A549 (cell line): ENCODE measurements around the gene RAE1. TPM values are rescaled to one million over a fixed set of nuclear protein-coding genes. Genes with fewer than 3 reads are reported as not detected.
A peak's percentile ranks its signal among the peaks of the same experiment; 100 is the strongest.

ENCODE experiments used
- ATAC-seq, 2 experiments: fragments of 200-7000 bp in 1 of 2; fragments of >200 bp in 1 of 2; cut with Nextera tagmentation in 1 of 2; cut with Tn5 transposase in 1 of 2; 3 replicates each; pipeline versions ENCODE4 v1.8.0 to v1.9.1; 2018 to 2020; ENCODE audit warnings: mild to moderate bottlenecking in 1 of 2, moderate library complexity in 1 of 2
- CTCF ChIA-PET: fragments of 300-600 bp; sonication (Branson Sonifier 250); formaldehyde crosslinking; extraction: SDS; loops from one replicate; lab custom pipeline; 2021; ENCODE audit warnings: antibody characterized with exemption, inconsistent platforms; lab: Yijun Ruan, JAX
- POLR2A ChIA-PET: fragments of 350-600 bp; formaldehyde crosslinking; extraction: SDS; loops from one replicate; lab custom pipeline; 2021; ENCODE audit warnings: antibody characterized with exemption, inconsistent platforms; lab: Yijun Ruan, JAX
- DNase-seq, 2 experiments: peaks; one replicate each; pipeline versions ENCODE4 v3.0.0 to v3.0.0-alpha.2; 2011 to 2016; ENCODE audit warnings: low read depth in 1 of 2, low spot score in 1 of 2
- FAIRE-seq: peaks from 2 replicates; lab custom pipeline; 2011; peaks lifted over from hg19 to GRCh38; lab: Jason Lieb, UNC
- H3K27ac ChIP-seq, 2 experiments: fragments of >200 bp; sonication (Bioruptor Twin); formaldehyde crosslinking; 3 replicates each; pipeline ENCODE4 v1.5.1; 2016 to 2017
- H3K4me1 ChIP-seq: fragments of >200 bp; sonication (Bioruptor Twin); formaldehyde crosslinking; 3 replicates; pipeline ENCODE4 v1.6.1; 2016
- H3K4me2 ChIP-seq: fragments of >200 bp; sonication (Bioruptor Twin); formaldehyde crosslinking; 3 replicates; pipeline ENCODE4 v1.6.1; 2016
- H3K4me3 ChIP-seq: fragments of >200 bp; sonication (Bioruptor Twin); formaldehyde crosslinking; 3 replicates; pipeline ENCODE4 v1.5.1; 2016
- H3K9me3 ChIP-seq: fragments of >200 bp; sonication (Bioruptor Twin); formaldehyde crosslinking; 3 replicates; pipeline ENCODE4 v1.6.1; 2016
- BCL3 ChIP-seq: fragments of >200 bp; sonication (Bioruptor Twin); formaldehyde crosslinking; IDR thresholded peaks from 3 replicates; pipeline ENCODE4 v1.6.1; 2016
- KDM1A ChIP-seq: fragments of 200-600 bp; sonication (generic); IDR thresholded peaks from 2 replicates; pipeline ENCODE4 v1.6.1; 2016; ENCODE audit warnings: low read depth, mild to moderate bottlenecking
- MAFK ChIP-seq: fragments of 450-650 bp; IDR thresholded peaks from 2 replicates; pipeline ENCODE4 v1.6.1; 2014; ENCODE audit not compliant: partially characterized antibody
- MAZ ChIP-seq: fragments of 150-350 bp; IDR thresholded peaks from 2 replicates; pipeline ENCODE4 v1.6.1; 2014; ENCODE audit warnings: antibody characterized with exemption, low read depth, low read length, borderline replicate concordance
- RAD21 ChIP-seq, 2 experiments: fragments of >200 bp in 1 of 2; sonication (Bioruptor Twin) in 1 of 2; formaldehyde crosslinking in 1 of 2; IDR thresholded peaks in 1 of 2; conservative IDR thresholded peaks in 1 of 2; 2 replicates in 1 of 2; 3 replicates in 1 of 2; pipeline ENCODE4 v1.6.1; 2012 to 2018; ENCODE audit warnings: inconsistent platforms in 1 of 2
- REST ChIP-seq: fragments of 200-600 bp; sonication (generic); IDR thresholded peaks from 2 replicates; pipeline ENCODE4 v1.6.1; 2016; ENCODE audit warnings: antibody characterized with exemption, mild to moderate bottlenecking, moderate library complexity
- SMC3 ChIP-seq: fragments of >200 bp; sonication (Bioruptor Twin); formaldehyde crosslinking; IDR thresholded peaks from 3 replicates; pipeline ENCODE4 v1.6.1; 2018; ENCODE audit warnings: inconsistent platforms
- ZNF302 ChIP-seq: fragments of 250-450 bp; sonication (Bioruptor Pico); IDR thresholded peaks from 2 replicates; pipeline ENCODE4 v1.9.0; 2021; ENCODE audit warnings: inconsistent platforms, mild to moderate bottlenecking, moderate library complexity
- ZSCAN20 ChIP-seq: fragments of 250-450 bp; sonication (Bioruptor Pico); IDR thresholded peaks from 2 replicates; pipeline ENCODE4 v1.8.0; 2022; ENCODE audit warnings: mild to moderate bottlenecking, moderate library complexity
- WGBS: methylation state at CpG from one replicate; pipeline ENCODE4 v1.1.6; 2017; ENCODE audit errors: missing lambda C conversion rate; 5-methylcytosine and 5-hydroxymethylcytosine counted together
- polyA plus RNA-seq, 4 experiments: library from polyadenylated mRNA; depleted of rRNA in 3 of 4; stranded (reverse); fragments of >200 nt; fragmentation: RNase III in 1 of 4; extraction: RNeasy Plus Mini Kit Qiagen cat#74134 plus additional on column Dnase treatment in 1 of 4; gene quantifications; 2 replicates in 3 of 4; 3 replicates in 1 of 4; pipeline ENCODE4 v1.2.3, GENCODE V29; 2011 to 2017
- TF ChIP-seq, protein P1 (sequence below): IDR thresholded peaks from 2 replicates; pipeline ENCODE4 v1.6.1; 2012
- TF ChIP-seq, protein P2 (sequence below): fragments of >200 bp; sonication (Bioruptor Twin); formaldehyde crosslinking; IDR thresholded peaks from 3 replicates; pipeline ENCODE4 v1.5.1; 2016

RAE1 gene
- polyA plus RNA-seq, 2 of the 4 experiments (the other 2 are of a cell fraction) = 54.7 to 69.6 TPM

DNA sequence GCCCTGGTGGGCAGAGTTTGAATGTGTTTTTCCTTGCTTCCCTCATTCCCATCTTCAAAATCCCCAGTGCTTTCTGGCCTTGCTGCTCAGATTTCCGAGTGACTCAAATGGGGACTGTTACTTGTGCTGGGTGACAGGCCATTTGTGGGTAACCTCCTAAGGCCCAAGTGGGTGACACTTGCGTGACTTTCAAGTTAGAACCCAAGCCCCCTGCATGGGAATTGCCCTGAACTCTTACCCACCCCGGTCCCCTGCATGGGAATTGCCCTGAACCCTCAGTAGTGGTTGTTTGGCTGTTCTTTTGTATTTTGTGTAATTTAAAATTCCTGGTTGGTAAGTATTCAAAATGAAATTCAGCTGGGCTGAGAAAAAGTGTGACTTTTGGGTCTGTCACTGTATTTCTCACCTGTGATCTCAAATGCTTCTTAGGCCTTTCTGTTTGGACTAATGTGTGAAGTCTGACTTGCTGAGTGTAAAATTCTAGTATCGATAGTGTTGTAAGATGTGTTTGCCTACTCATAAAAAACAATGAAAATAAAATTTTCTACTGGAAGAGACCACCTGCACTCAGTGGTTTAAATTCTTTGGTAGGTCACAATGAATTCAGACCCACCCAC, 27.7 kb downstream of the RAE1 start:
- H3K4me1 ChIP-seq = no peaks in the 10 kb centered on the region
- no peak overlapping the region for H3K4me3 ChIP-seq
- ATAC-seq = no peak
- no peaks in the 10 kb centered on the region for H3K9me3 ChIP-seq
- WGBS = 86% methylated on average over 4 of the region's 4 CpGs
- H3K4me2 ChIP-seq = no peak overlapping the region
- no peak for DNase-seq
- H3K27ac ChIP-seq = no peak overlapping the region
- ChIA-PET CTCF (interaction anchor here (1.3 to 7.6 kb wide), 6 partner anchors 11 to 124 kb away, joined by 3 to 97 read pairs (median 6); partner anchors contain the start of gene RBM38), POLR2A (no interaction called here)
- no peak for TF ChIP-seq RAD21 (conservative IDR thresholded peaks at IDR 0.05 in 1 of 2, IDR thresholded peaks at IDR 0.05 in 1 of 2)
- FAIRE-seq = no peak

DNA sequence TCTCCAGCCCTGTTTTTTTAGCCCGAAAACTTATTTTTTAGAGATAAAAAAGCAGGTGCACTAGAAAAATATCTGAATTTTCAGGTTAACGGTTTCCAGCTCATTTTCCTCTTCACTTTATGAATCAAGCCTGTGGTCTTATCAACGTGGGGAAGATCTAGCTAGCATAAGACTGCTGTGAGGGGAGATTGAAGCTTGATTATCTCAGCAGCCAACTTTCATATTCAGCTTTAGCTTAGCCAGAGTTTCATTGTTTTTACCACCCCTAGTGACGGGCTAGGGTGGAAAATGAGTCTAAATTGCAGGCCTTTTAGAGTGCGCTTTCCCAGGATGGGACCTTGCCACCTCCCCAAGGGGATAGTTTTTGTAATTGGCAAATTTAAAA, 28.2 kb downstream of the RAE1 start:
- ATAC-seq (no peak), DNase-seq (no peak), FAIRE-seq (no peak)
- no peak overlapping the region for H3K4me3 ChIP-seq
- no peaks in the 10 kb centered on the region for H3K4me1 ChIP-seq
- H3K27ac ChIP-seq = no peak overlapping the region
- CTCF ChIA-PET = interaction anchor here (0.8 to 7.6 kb wide), 10 partner anchors 10 to 131 kb away, joined by 3 to 97 read pairs (median 4); partner anchors contain the start of gene RBM38
- WGBS = 90% methylated on average over 5 of the region's 5 CpGs
- POLR2A ChIA-PET = no interaction called here
- no peaks in the 10 kb centered on the region for H3K9me3 ChIP-seq
- no peak overlapping the region for H3K4me2 ChIP-seq
- TF ChIP-seq ZNF302 (CRISPR knock-in tag) = no peak

DNA sequence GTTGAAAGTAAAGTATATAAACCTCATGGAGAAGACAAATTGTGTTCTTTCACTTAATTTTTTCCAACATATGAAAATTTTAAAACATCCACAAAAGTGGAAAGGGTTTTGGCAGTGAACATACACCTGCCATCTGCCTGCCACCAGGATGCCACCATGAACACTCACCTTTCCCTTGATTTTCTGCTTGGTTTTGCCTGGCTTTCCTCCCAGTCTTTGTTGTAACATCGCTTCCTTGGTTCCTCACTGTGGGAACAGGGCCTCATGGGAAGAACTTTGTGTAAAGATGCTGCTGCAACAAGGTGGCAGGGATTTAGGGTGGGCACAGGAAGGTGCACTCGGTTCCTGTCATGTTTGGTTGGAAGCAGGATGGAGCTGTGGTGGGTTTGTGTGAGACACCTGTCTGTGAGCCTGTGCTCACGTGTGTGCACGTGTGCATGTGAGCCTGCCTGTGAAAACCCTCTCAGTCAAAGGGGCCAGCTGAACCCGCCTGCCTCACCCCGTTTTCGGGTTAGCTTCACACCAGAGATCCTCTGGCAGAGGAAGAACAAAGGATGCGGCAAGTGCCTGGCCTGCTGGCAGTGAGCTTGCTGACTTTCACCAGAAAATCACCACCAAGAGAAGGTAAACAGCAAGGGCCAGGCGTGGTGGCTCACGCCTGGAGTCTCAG, 29.2 kb downstream of the RAE1 start:
- WGBS = 87% methylated on average over 10 of the region's 10 CpGs
- no peaks in the 10 kb centered on the region for H3K9me3 ChIP-seq
- ChIA-PET POLR2A (no interaction called here), CTCF (interaction anchor here (0.8 to 7.6 kb wide), 17 partner anchors 8 to 230 kb away, joined by 3 to 97 read pairs (median 5); partner anchors contain the start of gene RBM38)
- no peak overlapping the region for H3K4me3 ChIP-seq
- no peak overlapping the region for H3K27ac ChIP-seq
- DNase-seq = no peak
- FAIRE-seq = no peak
- H3K4me1 ChIP-seq = no peaks in the 10 kb centered on the region
- ATAC-seq = no peak
- H3K4me2 ChIP-seq = no peak overlapping the region
- no peak for TF ChIP-seq BCL3
- TF ChIP-seq REST = no peak
- no peak for TF ChIP-seq MAFK
- no peak for TF ChIP-seq KDM1A
- TF ChIP-seq, all 56 proteins: peak for 0

DNA sequence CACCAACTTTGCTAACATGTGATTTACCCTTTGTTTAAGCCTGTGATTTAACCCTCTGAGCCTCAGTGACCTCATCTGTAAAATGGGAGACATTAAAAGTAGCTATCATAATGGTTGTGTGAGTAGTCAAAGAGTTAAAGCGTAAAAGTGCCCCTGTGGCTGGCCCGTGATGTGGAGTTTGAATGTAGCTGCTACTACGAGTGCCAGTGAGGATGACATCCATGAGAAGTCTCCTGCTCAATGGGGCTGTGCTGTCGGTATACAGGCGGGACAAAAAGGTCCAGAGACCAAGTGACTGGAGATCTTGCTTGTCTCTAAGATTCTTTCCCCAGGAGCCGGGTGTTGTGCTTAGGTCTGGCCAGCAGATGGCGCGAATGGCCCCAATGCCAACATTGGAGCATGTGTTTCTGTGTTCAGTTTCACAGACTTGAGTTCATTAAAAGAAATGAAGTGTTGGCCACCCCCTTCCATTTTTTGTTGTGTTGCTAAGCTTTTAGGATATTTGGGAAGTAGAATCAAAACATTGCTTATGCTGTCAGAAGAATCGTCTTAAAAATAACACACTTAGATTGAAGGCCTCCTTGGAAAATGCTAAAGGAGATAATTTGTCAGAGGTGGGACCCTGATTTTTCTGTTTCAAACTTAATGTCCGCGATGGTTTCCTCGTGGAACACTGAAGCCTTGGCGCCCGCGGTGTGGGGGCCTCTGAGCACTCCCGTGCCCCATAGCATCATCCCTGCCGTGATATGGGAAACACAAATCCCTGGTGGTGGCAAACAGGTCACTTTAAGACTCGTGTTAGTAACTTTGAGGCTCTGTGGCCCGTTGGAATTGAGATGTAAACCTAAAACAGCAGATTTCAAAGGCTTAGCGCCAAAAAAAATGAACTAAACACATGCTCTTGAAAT, 30.8 kb downstream of the RAE1 start:
- DNase-seq = peak; percentile 72 to 89

More for the DNA sequence above, 30.8 kb downstream of the RAE1 start:
- CTCF ChIA-PET = interaction anchor here (0.6 to 7.6 kb wide), 37 partner anchors 8 to 187 kb away, joined by 3 to 97 read pairs (median 4); partner anchors contain the start of genes RAE1 and RBM38
- no peak overlapping the region for H3K4me3 ChIP-seq
- H3K9me3 ChIP-seq = no peaks in the 10 kb centered on the region
- peak; percentile 75 to 85; a peak in 5 of 6 replicates for ATAC-seq
- WGBS = 29% methylated on average over 19 of the region's 20 CpGs
- no peak overlapping the region for H3K27ac ChIP-seq
- no peak overlapping the region for H3K4me2 ChIP-seq
- TF ChIP-seq ZNF302 (CRISPR knock-in tag) (0 out of 2 replicates have a peak, but pooled peaks have one; percentile 15), RAD21 (conservative IDR thresholded peaks at IDR 0.05 in 1 of 2, IDR thresholded peaks at IDR 0.05 in 1 of 2) (peak; percentile 77 to 78), ZSCAN20 (CRISPR knock-in tag) (no peak), MAZ (no peak), SMC3 (peak; percentile 87)
- TF ChIP-seq, protein P1, sequence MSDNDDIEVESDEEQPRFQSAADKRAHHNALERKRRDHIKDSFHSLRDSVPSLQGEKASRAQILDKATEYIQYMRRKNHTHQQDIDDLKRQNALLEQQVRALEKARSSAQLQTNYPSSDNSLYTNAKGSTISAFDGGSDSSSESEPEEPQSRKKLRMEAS = peak; percentile 49; the same call in 1 of the 2 replicates
- TF ChIP-seq, protein P2, sequence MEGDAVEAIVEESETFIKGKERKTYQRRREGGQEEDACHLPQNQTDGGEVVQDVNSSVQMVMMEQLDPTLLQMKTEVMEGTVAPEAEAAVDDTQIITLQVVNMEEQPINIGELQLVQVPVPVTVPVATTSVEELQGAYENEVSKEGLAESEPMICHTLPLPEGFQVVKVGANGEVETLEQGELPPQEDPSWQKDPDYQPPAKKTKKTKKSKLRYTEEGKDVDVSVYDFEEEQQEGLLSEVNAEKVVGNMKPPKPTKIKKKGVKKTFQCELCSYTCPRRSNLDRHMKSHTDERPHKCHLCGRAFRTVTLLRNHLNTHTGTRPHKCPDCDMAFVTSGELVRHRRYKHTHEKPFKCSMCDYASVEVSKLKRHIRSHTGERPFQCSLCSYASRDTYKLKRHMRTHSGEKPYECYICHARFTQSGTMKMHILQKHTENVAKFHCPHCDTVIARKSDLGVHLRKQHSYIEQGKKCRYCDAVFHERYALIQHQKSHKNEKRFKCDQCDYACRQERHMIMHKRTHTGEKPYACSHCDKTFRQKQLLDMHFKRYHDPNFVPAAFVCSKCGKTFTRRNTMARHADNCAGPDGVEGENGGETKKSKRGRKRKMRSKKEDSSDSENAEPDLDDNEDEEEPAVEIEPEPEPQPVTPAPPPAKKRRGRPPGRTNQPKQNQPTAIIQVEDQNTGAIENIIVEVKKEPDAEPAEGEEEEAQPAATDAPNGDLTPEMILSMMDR = peak; percentile 88
- TF ChIP-seq, all 56 proteins: peak for 5
- POLR2A ChIA-PET = no interaction called here
- no peak for FAIRE-seq
- no peaks in the 10 kb centered on the region for H3K4me1 ChIP-seq
